ENCODE measurements around the gene SLC12A8.
"Not testable (repeated sequence)": the region's sequence is repeated elsewhere in the genome, so short reads cannot be mapped to it uniquely, and the experiment has no call there.

SLC12A8 gene

DNA sequence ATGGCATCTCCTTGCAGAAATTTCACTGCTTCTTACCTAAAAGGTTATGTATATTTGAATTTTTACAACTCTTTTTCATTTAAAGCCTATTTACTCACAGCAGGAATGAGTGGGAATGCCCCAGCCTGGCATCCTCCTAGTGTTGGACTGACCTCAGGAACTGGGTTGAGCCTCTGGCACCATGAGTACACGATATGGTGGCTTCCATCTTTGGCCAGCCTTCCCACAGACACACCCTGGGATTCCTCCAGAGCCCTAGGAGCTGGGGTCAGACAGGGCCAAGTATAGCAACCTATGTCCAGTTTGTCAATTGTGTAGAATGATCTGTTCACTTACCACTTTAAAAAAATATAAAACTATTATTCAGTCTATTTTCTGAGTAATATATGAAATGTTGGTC lies 99.6 kb downstream of the SLC12A8 start:
- no peak for DNase-seq (ENCODE audit: low read depth)

DNA sequence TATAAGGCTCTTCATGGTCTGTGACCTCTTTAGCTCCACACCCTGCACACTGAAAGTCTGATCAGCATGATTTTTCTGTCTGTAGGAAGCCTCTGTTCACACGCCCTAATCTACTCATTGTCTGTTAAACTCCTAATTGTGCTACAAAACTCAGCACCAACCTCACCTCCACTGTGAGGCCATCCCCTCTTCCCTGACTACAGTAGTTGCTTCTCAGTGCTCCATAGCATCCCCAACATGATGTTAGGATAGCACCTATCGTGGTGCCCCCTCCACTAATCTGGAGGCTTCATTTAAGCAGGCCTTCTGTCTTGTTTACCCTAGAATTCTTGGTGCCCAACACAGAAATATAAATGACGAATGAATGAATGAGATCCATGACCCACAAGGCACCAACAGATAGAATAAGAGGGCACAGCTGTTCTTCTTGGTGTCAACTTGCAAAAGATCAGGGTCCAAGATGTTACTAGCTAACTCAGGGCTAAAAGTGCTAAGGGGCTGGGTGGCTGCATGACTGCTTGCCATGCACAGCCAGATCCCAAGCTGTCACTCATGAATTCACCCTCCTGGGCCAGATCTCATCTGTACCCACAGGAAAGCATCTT lies 101.6 kb downstream of the SLC12A8 start:
- no peak for DNase-seq (ENCODE audit: low read depth)

DNA sequence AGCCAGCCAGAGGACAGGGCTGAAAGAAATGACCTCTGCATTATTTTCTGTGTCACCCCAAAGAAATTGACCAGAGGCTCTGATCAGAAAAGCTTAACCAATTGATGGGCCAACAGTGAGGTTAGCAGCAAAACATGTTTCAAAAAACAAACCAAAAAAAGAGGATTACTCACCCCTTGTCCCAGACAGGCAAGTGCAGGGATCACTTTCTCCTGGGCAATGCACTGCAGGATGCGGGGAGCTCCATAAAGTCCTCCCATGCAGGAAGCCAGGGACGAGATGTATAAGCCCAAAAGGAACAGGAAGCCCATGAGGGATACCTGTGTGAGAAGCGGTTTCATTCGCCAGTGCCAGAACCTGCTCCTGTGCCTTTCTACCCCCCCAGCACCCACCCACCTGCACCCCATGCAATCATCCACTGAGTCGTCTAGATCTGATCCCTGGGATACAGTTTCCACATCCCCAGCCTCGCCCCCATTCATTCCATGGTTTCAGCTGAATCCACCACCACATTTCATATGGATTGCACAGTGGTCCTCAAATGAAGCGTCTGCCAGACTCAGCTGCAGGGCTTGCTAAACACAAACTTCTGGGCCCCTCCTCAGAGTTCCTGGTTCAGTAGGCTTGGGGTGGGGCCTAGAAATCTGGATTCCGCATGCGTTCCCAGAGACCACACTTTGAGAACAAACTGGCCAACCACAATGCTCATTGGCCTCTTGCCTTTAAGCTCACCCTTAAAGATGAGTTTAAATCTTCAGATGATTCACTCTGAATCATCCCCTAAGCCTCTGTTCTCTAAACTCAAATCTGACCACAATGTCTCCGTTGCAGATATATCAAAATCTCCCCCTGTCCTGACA lies 102.3 kb downstream of the SLC12A8 start:
- no peak for DNase-seq (ENCODE audit: low read depth)

DNA sequence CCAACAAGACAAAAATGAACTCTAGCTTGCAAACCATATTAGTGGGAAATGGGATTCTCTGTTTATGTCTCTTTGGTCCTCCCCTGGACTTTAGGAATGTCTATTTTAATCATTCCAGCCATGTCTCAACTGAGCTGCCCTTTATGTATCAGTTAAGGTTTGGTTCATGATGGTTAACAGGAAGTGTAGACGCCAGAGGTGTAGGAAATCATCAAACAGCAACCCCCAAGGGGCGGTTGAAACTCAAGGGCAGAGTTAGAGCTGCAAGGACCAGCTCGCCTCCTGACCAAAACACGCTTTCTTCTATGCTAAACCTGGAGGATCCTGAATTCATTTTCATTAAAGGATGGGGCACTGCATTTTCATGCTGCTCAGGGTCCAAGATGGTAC lies 103.0 kb downstream of the SLC12A8 start:
- no peak for DNase-seq (ENCODE audit: low read depth)

DNA sequence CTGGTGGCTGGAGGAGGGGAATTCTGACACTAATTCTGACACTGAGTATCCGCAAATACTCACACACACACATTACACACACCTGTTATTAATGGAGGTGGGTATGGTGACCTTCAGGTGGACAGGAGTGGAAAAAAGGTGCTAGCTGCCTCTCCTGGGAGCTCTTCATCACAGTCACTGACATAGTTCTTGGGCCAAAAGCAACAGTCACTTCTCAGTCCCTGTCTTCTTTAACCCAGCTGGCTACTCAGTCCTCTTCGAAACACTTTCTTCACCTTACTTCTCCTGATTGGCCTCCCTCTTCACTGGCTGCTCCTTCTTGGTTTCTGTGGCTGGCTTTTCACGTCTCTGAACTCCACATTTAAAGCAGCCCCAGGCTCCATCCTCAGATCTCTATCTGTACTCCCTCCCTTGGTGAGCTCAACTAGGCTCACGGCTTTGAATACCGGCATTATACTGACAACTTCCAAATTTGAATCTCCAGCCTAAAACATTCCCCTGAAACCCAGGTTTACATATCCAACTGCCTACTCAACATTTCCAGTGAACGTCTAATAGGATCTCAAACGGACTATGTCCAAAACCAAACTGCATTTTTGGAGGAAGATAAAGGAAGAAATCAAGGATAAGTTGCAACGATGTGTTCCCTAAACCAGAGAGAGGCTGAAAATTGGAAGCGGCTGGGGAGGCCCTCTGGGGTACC lies 103.6 kb downstream of the SLC12A8 start:
- no peak for DNase-seq (ENCODE audit: low read depth)

DNA sequence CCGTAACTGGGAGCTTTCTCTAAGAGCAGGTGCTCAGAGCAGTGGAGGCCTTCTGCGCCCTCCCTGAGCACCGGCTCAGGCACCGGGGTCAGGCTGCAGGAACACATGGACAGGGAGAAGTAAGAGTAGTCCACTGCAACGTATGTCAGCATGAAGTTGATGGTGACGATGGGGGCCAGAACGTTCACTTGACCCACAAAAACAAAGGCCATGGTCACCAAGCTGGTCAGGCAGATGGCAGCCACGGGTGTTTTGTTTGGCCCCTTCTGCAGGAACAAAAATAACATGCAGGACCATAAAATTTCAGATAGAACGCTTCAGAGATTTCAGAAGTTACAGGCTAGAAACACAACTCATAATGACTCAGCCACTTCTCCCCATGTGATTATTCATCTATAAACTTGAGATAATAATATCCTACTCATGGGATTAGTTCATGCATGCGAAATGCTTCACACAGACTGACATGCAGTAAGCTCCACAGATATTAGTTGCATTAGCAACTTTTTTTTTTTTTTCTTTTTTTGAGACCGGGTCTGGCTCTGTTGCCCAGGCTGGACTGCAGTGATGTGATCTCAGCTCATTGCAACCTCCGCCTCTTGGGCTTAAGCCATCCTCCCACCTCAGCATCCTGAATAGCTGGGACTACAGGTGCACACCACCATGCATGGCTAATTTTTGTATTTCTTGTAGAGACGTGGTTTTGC lies 104.5 kb downstream of the SLC12A8 start:
- DNase-seq (ENCODE audit: low read depth): no peak

DNA sequence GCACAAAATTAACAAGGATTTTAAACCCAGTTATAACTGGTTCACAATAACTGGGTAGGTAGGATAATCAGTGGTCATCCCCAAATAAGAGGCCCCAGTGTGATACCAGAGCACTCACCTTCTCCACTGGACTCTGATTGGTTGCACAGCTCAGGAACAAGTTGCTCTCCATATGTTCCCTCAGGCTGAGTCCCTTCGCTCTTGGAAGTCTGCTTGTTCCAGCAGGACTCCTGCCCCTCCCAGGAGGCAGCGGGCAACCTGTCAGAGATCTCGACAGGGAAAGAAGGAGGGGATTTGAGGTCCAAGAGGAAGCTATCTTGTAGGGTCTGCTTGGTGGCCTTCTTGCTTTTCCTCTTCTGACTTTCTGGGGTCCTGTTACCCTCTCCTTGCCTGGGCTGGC lies 105.2 kb downstream of the SLC12A8 start:
- no peak for DNase-seq (ENCODE audit: low read depth)

DNA sequence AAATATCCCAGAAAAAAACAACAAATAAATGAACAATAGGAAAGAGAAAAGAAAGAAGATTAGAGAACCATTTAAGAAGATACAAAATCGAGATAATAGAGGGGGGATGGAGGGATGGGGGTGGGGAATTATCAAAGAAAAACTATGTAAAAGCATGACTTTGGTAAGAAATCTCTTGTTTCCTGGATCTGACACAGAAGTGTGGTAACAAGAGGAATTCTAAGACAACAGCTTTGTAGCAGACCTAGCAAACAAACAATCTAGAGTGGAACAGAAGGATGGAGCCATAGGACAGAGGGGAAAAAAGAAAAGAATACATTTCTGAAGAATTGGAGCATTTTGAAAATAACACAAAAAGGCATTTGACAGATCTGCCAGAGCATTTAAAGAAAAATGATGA lies 107.4 kb downstream of the SLC12A8 start:
- no peak for DNase-seq (ENCODE audit: low read depth)

DNA sequence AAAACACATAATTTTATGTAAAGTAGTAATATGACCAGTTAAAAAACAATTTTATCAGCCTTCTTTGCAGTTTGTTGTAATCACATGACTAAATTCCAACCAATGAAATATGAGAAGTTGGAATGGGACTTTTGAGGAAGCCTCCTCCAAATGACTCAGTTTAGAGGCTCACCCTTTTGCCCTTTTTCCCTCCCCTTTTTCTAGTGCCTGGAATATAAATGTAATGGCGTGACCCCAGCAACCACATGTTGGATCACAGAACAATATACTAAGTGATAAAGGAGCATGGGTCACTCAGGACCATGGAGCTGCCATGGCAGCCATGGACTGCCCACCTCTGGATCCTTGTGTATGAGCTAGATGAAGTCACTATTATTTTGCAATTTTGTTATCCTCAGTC lies 107.9 kb downstream of the SLC12A8 start:
- DNase-seq (ENCODE audit: low read depth): no peak

DNA sequence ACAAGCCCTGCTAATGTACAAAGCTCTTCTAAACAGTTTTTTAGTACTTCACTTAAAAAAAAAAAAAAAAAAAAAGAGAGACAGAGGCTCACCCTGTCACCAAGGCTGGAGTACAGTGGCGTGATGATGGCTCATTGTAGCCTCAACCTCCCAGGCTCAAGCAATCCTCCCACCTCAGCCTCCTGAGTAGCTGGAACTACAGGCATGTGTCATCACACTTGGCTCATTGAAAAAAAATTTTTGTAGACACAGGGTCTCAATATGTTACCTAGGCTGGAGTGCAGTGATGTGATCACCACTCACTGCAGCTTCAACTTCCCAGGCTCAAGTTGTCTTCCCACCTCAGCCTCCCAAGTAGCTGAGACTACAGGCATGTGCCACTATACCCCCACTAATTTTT lies 109.1 kb downstream of the SLC12A8 start:
- no peak for DNase-seq (ENCODE audit: low read depth)

DNA sequence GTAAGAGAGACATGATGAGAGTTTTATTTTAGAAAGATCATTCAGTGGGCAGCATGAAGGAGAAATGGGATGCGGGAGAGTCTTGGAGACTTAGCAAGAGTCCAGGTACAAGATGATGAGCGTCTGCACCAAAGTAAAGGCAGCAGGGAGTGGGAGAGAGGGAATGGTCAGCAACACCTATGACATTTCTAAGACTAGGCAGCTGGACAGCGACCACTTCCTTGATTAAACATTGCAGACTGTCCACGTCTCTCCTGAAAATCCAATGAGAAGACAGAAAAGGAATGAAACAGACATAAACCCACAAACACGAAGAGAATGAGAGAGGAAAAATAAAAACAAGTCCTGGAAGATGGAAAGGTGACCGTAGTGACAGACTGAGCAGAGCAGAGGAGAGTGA lies 110.1 kb downstream of the SLC12A8 start:
- no peak for DNase-seq (ENCODE audit: low read depth)

DNA sequence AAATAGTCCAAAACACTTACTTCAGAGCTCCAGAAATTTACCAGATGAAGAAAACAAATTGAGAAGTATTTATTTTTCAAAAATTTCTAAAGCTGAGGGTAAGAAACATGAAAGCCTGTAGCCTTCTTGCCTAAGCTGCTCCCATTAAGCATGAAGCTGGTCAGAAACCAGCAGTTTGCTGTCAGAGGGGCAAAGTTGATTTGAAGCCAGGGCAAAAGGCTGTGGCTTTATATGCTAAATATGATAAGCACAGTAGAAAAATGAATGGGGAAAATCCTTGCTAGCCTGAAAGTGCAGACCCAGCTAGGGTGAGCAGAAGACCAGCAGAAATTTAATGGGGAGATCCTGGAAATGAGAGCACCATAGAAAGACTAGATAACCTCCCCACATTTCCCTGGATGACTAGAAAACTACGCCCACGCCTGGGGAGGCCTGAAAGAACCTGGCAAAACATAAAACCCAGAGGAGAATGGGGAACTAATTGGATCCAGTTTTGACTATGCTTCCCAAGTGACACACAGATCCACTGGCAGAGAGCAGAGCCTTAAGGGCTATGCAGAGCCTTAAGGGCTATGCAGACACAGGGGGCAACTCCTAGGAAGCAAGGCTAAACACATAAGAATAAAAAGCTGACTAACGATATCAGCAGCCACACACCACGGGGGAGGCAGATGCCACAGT lies 113.8 kb downstream of the SLC12A8 start:
- no peak for DNase-seq (ENCODE audit: low read depth)

DNA sequence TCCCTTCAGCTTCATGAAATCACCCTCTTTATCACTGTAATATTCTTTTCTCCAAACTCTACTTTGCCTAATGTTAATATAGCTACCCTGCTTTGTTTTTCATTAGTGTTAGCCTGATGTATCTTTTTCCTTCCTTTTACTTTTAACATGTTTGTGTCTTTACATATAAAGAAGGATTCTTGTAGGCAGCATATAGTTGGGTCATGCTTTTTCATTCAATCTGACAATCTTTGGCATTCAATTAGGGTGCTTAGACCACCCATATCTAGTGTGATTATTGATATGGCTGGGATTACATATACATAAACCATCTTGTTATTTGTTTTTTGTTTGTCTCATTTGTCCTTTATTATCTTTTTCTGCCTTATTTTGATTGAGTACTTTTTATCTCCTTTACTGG lies 121.9 kb downstream of the SLC12A8 start:
- no peak for DNase-seq (ENCODE audit: low read depth)

DNA sequence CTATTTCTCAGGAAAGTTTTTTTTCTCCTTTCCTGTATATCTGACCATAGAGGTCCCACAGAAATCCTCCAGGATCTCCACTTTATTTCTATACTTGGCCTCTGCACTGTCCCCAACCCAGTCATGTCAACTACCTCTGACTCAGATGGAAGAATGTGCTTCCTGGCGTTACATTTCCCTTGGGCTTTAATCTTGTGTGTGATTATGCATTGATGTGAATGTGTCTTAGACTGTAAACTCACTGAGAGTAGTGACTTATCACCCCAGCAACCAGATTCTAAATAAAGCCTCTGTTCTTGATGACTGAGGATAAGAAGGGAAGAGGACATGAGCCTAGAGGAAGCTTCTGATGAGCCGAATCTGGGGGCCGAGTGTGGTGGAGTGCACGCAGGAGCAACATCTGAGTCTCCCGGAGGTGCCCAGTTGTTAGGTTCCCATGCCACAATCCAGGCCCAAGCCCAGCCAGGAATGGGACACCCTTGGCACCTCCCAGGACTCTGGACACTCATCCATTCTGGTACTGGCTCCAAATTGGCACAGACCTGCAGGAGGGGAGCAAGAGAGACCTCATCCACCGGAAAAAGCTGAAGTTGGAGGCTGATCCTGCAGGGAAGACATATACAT lies 124.7 kb downstream of the SLC12A8 start:
- no peak for DNase-seq (ENCODE audit: low read depth)

DNA sequence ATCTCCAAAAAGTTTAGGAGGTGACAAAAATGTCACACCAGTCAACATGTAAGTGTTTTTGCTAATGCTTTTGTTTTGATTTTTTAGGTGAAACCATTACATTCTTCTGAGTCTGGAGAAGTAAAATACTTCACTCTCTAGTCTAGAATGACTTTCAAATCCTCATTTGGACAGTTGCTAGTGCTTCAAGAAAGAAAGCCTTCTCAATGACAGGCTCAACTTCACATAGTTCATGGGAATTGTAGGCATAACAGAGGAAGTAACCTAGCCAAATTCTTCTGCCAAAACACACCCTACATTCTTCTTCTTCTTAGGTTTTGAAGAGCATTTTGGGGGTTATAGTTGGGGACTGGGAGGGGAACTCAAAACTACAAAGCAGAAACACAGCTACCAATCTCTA lies 127.4 kb downstream of the SLC12A8 start:
- DNase-seq (ENCODE audit: low read depth): no peak

DNA sequence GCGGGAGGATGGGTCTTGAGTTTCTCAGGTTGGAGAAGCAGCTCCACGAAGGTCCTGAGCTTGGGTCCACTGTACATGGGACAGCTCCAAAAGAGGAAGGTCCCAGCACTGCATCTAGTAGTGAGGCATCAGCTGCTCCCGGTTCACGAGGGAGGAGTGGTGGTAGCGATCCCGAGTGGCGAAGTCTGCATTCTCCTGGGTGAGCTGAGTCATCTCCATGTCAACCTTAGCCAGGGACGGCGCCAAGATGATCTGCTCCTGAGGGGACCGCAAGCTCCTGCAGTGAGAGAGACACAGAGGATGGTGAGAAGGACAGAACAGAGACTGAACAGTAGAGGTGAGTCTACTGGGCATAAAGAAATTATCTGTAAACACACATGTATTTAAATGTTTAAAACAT lies 128.8 kb downstream of the SLC12A8 start:
- no peak for DNase-seq (ENCODE audit: low read depth)

DNA sequence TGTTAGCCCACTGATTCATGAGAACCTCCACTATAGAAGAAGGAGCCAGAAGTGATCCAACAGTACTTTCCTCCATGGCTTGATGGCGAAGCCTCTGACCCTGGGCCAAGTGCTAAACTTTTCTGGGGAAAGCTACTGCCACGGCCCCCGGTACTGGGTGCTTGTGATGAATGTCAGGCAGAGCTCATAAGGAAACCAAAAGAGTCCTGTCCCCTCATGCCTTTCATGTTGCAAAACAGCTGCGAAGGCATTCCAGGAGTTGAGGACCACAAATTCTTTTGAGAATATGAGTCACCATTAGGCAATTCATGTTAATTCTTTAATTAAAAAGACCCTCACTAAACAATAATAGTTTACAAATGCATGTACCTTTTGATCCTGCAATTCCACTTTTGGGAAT lies 130.2 kb downstream of the SLC12A8 start:
- DNase-seq (ENCODE audit: low read depth): not testable (repeated sequence)

DNA sequence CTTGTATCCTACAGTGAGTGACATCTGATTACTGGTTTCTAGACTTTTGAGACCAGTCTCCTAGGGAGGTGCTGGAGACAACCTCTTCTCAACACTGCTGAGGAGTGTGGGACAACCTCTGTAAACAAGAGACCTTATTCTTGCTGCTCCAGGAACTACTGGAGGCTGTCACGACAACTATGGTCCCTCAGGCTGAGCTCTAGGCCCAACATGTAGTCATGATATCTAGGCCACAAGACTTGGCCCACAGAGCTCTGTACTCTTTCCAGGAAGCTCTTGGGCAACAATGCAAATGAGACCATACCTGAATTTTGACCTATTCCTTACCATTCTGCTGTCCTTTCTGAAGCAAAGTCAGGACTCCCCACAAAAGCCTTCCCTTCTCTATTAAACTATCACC lies 132.5 kb downstream of the SLC12A8 start:
- no peak for DNase-seq (ENCODE audit: low read depth)

DNA sequence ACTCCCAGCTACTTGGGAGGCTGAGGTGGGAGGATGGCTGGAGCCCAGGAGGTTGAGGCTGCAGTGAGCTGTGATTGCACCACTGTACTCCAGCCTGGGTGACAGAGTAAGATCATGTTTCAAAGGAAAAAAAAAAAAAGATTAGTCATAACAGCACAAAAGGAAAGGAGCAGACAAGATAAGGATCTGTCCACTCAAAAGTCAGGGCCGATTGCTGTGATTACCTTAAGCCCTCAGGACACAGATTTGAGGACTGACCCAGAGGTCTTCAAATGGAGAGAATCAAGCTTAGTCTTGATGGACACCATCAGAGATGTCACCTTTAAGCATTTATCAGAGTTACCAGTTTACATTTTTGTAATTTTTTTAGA lies 132.9 kb downstream of the SLC12A8 start:
- no peak for DNase-seq (ENCODE audit: low read depth)

DNA sequence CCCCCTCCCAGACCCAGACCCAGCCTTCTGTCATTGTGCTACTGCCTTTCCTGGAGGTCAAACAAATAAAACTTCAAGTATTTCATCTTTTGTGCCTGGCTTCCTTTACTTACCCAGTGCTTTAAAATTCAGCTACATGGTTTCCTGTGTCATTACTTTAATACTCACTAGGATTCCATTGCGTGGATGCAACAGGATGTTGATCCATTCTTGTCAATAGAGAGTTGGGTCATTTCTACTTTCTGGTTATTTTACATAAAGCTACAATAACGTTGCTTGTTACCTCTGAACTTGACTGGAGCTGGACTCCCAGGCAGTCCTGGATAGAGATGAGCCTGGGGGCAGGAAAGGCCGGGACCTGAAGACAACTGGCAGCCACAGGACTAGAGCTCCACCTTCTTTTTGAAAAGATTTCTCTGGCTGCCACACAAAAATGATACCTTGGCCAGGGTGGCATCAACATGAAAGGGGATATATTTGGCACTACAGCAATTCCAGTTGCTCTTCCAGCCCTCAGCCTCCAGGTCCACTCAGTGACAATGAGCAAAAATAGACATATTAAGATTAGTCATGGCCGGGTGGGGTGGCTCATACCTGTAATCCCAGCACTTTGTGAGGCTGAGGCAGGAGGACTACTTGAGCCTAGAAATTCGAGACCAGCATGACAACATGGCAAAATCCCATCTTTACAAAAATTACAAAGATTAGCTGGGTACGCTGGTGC lies 133.4 kb downstream of the SLC12A8 start:
- DNase-seq (ENCODE audit: low read depth): no peak

DNA sequence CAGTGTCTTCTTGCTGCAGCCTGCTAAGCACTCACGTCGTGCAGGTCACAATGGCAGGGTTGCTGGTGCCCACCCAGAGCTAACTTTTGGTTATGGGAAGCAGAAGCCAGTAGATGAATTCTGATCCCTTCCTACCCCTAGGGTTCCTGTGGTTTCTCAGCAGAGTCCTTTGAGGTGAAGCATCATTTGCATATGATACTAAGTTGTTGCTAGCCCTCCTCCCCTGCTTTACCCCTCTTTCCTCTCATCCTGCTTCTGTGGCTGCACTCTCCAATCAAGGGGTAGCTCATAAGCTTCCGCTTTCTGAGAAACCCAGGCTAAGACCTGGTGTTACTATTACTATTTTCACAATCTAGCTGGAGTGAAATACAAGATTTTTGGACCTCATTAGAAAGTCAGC lies 134.7 kb downstream of the SLC12A8 start:
- DNase-seq (ENCODE audit: low read depth): no peak

Measured in non-pigmented ciliary epithelial cell (primary cell).